Limb (tissue), 2 donors: ENCODE measurements around the gene RGR.
"Not testable (repeated sequence)": the region's sequence is repeated elsewhere in the genome, so short reads cannot be mapped to it uniquely, and the experiment has no call there.

Experiments
- DNase-seq, 2 donors: peaks; one replicate each; pipeline ENCODE4 v3.0.0-alpha.2; 2016; ENCODE audit errors: extremely low spot score in 2 of 2

The RGR gene

GRCh38 chr10:84257343-84258020 is 12.6 kb downstream of the RGR start:
- no peak for DNase-seq

- no peak for DNase-seq
These were observed 13.3 kb downstream of the RGR start for GRCh38 chr10:84258034-84258695.

GRCh38 chr10:84261236-84261915 is 16.5 kb downstream of the RGR start:
- no peak for DNase-seq

DNA sequence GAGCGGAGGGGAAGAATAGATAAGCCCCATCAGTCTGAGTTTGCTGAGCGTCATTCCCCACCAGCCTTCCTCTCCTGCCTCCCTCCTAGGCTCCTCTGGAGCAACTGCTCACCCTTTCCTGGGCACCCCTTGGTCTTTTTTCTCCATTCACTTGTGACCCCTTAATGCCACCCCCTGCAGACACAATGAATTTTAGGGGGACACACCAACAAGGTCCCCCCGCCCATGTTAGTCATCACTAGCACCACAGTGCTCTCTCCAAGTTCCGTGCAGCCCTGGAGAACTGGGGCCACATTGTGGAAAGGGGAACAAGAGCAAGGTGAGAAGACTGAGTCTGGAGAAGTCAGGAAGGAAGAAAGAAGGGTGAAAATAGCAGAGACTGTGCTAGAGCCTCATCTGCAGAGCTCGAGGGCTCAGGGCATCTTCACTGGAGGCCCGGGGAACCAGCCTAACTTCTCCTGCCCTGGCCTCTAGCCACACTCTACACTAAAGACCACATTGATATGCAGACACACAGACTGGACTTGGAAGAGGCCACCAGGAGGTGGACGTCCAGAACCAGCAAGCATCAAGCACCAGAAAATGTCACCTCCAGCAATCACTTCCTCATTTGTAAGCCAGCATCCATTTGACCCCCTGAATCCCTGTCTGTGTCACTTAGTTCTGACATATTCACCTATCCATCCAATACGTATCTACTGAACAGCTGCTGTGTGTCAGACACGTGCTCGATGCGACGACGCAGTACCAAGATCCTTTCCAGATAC is 17.5 kb downstream of the RGR start:
- DNase-seq: no peak

- no peak for DNase-seq
These were observed 18.9 kb downstream of the RGR start for GRCh38 chr10:84263716-84264115.

DNA sequence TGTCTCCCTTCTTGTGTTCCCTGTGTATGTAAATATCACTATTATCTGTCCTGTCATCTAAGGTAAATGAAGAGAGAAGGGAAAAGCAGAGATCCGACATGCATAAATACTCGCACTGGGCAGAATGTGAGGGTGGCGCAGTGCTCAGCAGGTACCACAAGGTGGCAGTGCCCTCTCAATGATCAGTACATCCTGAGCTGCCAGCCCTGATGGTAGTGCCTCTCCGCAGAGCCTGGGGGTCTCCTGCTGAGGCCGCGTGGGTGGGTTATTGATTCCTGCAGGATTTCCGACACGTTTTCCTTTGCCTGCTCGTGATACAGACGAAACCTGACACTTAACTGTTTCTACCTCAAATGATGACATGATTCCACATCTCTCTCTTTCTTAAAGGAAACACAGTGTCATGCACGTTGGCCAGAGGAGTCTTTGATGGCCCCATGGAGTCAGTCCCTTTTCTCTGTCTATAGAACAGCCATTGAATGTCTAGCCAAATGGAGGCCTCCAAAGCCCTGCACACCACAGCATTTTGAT is 19.8 kb downstream of the RGR start:
- DNase-seq: peak; percentile 56 to 81

GRCh38 chr10:84265418-84265817 is 20.6 kb downstream of the RGR start:
- peak in 1 of 2 donors; percentile 36 for DNase-seq

DNA sequence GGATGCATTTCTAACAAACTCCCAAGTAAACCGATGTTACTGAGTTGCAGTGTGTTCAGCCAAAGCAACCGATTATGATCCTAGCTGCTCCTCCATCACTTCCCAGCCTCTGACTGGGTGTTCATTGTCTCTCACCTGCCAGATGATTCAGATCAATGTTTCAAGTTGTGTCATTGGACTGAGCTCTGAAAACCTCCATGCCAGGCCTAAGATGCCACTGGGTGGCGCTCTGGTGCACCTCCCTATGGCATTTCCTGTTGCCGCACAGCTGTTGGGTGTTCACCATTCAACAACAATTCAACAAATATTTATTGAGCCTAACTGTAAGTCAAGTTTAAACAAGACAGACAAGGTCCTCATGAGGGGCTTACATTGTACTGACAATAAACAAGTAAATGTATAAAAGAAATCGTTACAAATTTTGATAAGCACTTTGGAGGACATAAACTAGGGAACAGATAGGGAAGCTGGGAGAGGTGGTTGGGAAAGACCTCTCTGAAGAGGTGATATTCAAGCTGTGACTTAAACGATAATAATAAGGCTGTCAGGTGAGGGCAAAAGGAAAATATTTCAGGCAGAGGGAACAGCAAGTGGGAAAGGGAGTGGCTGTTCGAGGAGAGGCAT is 22.8 kb downstream of the RGR start:
- DNase-seq: no peak

GRCh38 chr10:84269162-84269561 is 24.3 kb downstream of the RGR start:
- DNase-seq: no peak

DNA sequence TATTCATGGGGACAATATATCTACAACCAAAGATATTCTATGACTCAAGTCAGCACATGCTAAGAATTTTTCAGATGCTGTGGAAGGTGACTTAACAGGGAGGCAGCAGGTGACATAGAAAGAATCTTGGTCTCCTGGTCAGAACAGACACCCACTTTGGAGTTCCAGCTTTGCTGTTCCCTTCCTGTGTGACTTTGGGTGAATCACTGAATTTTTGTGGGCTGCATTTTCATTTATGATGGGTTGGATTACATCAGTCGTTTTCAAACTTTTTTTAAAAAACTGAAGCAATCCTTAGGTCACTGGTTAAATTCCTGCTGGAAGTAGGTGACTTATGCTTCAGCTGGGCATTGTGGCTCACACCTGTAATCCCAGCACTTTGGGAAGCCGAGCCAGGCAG is 24.9 kb downstream of the RGR start:
- no peak for DNase-seq

DNA sequence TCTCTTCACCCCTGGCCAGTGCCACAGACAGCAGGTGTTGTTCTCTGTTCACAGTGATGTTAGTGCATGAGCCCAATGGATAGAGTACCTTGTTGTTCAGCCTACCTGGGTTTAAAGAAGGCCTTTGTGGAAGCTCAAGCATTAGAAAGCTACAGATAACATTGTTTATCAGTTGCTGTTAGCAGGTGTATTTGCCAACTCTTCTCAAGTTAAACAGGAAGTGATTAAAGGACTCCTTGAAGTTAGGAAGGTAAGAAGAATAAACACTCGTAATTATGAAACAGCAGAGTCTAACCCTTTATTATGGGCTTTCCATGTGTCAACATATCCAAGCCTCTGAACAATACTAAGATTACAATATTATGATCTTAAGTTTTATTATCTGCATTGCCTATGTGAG is 25.9 kb downstream of the RGR start:
- no peak for DNase-seq

GRCh38 chr10:84279876-84280475 is 35.1 kb downstream of the RGR start:
- DNase-seq: not testable (repeated sequence)

- DNase-seq: no peak
These were observed 41.8 kb downstream of the RGR start for GRCh38 chr10:84286695-84287094.

- no peak for DNase-seq
These were observed 43.3 kb downstream of the RGR start for GRCh38 chr10:84288151-84288550.

- no peak for DNase-seq
These were observed 44.8 kb downstream of the RGR start for GRCh38 chr10:84289521-84290200.

DNA sequence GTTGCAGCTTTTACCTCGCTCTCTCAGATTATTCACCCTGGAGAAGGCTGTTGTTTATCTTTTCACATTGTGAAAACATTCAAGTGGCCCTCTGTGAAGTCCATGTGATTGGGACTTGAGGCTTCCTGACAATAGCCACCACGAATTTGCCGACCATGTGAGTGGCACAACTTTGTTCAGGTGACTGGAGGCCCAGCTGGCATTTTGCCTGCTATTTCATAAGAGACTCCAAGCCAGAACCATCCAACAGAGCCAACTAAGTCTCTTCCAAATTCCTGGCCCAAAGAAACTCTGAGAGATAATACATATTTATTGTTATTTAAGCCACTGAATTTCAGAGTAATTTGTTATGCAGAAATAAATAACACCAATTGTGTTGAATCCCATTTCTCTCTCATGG is 45.4 kb downstream of the RGR start:
- DNase-seq: no peak

- peak; percentile 39 to 67 for DNase-seq
These were observed 46.5 kb downstream of the RGR start for GRCh38 chr10:84291384-84291783.

DNA sequence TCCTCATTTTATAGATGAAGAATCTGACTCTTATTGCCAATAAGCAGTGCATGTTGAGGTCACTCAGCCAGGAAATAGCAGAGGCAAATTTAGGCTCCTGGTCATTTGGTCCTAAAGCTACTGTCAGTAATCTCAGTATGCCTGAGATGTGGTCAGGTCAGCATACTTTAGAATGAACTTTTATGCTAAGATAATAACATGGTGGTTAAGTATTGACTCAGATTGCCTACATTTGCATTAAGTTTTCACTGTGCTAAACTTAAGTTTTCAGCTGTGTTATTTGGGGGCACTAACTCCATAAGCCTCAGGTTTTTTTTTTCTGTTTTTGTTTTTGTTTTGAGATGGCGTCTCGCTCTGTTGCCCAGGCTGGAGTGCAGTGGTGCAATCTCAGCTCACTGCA is 47.6 kb downstream of the RGR start:
- no peak for DNase-seq

- no peak for DNase-seq
These were observed 48.3 kb downstream of the RGR start for GRCh38 chr10:84293171-84293570.

DNA sequence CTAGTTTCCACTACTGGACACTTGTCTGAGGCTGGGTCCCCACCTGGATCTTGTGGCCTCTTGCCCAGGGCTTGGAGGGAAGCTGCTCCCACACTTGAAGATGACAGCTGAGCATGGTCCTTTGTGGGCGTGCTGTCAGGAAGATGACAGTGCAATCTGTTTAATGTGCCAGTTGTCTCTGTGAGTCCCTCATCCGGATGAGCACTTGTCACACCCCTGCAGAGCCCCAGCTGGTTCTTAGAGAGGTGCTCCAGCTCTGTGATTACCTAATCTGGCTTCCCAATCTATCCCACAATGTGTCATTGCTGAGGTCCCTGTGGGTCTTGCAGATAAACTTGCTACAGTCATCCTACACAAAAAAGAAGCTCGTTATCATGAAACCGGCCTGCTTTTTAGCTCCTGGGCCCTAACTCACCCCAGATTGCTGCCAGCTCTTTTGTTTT is 48.7 kb downstream of the RGR start:
- DNase-seq: no peak
